Stimulated activated naive CD8-positive, alpha-beta T cell treated with anti-CD3 and anti-CD28 coated beads, Interleukin-15, Interleukin-2, amounts not matched to agents 100 ng/mL and 50 ng/mL, for 24 hours (primary cell): Measurements from ENCODE around the gene TMEM156.
A peak's percentile ranks its signal among the peaks of the same experiment; 100 is the strongest.

Experiments used
- H3K27ac Mint-ChIP-seq: one replicate; pipeline ENCODE4 v1.8.0; 2021; ENCODE audit warnings: mild to moderate bottlenecking, mixed read lengths
- H3K27me3 Mint-ChIP-seq: one replicate; pipeline ENCODE4 v1.8.0; 2021; ENCODE audit warnings: mixed read lengths
- H3K36me3 Mint-ChIP-seq: one replicate; pipeline ENCODE4 v1.8.0; 2021; ENCODE audit warnings: low read depth, mixed read lengths
- H3K4me1 Mint-ChIP-seq: one replicate; pipeline ENCODE4 v1.8.0; 2021; ENCODE audit warnings: low read depth, mixed read lengths
- H3K4me3 Mint-ChIP-seq: one replicate; pipeline ENCODE4 v1.8.0; 2021; ENCODE audit warnings: mild to moderate bottlenecking, mixed read lengths
- H3K9me3 Mint-ChIP-seq: one replicate; pipeline ENCODE4 v1.8.0; 2021; ENCODE audit warnings: mixed read lengths

The TMEM156 gene, protein sequence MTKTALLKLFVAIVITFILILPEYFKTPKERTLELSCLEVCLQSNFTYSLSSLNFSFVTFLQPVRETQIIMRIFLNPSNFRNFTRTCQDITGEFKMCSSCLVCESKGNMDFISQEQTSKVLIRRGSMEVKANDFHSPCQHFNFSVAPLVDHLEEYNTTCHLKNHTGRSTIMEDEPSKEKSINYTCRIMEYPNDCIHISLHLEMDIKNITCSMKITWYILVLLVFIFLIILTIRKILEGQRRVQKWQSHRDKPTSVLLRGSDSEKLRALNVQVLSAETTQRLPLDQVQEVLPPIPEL

DNA sequence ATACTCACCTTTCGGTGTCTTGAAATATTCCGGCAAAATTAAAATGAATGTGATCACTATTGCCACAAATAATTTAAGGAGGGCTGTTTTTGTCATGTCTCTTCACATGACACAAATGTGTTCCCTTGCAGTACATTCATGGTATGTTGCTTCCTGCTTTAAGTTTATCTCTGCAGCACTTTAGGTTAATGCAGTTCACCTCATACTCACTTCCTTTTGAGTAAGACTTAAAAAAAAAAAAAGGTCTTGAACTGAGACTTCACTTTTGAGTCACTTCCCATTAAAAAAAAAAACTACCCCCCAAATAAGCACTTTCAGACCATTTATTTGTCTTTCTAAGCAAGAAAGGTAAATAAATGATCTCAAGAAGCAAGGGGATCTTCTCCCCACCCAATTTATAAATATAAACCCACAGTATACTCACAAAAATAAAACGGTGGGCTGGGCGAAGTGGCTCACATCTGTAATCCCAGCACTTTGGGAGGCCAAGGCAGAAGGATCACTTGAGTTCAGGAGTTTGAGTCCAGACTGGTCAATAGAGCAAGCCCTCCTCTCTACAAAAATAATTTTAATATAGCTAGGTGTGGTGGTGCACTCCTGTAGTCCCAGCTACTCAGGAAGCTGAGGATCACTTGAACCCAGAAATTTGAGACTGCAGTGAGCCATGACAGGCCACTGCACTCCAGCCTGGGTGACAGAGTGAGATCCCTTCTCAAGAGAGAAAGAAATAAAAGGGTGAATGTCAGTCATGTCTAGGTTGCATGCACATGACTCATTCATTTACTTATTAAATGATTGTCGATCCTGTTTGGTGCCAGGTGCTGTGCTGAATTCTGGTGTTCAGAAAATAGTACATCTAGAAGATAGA is at the start of gene TMEM156:
TSS of gene TMEM156 (minus strand) at position 192 of the 868 bp plus-strand sequence. CDS start at position 96, 96 bp downstream.
- Mint-ChIP-seq H3K27ac (peak within 1 kb of the TSS; percentile 89), H3K36me3 (no peaks in the 10 kb centered on the region), H3K9me3 (no peaks in the 10 kb centered on the region), H3K27me3 (no peaks in the 10 kb centered on the region), H3K4me3 (peak within 1 kb of the TSS; percentile 84), H3K4me1 (peaks cover 61% of the 10 kb centered on the region)

DNA sequence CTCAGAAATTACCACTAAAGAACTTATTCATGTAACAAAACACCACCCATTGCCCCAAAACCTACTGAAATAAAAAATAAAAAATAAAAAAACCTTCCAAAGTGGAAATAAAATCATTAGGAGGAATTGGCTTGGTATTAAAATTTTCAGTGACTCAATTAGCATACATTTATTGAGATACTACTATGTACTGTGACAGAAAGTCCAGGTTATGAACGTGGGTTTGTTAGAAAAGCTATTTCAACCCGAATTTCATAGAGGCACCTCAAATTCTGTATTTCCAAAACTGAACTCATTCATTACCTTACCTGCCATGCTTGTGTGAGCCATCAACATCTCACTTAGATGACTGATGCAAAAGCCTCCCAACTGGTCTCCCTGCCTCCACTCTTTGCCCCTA is 46.6 kb upstream of the TMEM156 start:
- Mint-ChIP-seq H3K4me3 (no peak overlapping the region), H3K9me3 (no peaks in the 10 kb centered on the region), H3K27me3 (no peaks in the 10 kb centered on the region), H3K4me1 (no peaks in the 10 kb centered on the region), H3K27ac (no peak overlapping the region), H3K36me3 (peaks cover 41% of the 10 kb centered on the region)

DNA sequence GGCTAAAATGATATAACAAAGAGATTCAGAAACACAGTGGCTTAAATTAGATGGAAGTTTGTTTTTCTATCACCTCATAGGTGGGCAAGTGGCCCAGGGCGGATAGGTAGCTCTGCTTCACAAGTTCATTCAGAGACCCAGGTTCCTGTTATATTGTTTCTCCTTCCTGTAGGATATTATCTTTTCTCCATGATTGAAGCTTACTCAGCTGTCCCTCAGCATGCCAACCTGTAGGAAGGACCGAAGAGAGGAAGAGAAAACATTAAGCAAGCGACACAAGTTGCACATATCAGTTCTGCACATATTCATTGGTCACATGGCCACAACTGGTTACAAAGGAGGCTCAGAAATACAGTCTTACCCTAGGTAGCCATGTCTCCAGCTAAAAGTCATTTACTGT is 36.7 kb upstream of the TMEM156 start:
- no peaks in the 10 kb centered on the region for H3K9me3 Mint-ChIP-seq
- H3K27ac Mint-ChIP-seq, result no peak overlapping the region
- no peaks in the 10 kb centered on the region for H3K27me3 Mint-ChIP-seq
- no peak overlapping the region for H3K4me3 Mint-ChIP-seq
- peaks cover 4% of the 10 kb centered on the region for H3K36me3 Mint-ChIP-seq
- peaks cover under 1% of the 10 kb centered on the region for H3K4me1 Mint-ChIP-seq

DNA sequence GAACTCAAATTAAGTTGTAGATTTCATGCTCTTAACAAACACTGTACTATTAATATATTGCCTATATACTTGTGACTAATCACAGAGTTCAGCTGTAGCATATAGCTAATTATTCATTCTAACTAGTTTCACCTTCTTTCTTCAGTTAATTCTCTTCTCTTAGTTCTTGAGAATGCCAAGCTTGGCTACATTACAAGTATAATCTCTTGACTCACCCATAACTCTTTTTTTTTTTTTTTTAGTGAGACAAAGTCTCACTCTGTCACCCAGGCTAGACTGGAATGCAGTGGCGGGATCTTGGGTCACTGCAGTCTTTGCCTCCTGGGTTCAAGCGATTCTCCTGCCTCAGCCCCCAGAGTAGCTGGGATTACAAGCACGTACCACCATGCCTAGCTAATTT is 35.2 kb upstream of the TMEM156 start:
- peaks cover 11% of the 10 kb centered on the region for H3K4me1 Mint-ChIP-seq
- H3K27ac Mint-ChIP-seq, result no peak overlapping the region
- H3K9me3 Mint-ChIP-seq, result no peaks in the 10 kb centered on the region
- no peaks in the 10 kb centered on the region for H3K27me3 Mint-ChIP-seq
- peaks cover 4% of the 10 kb centered on the region for H3K36me3 Mint-ChIP-seq
- H3K4me3 Mint-ChIP-seq, result no peak overlapping the region

DNA sequence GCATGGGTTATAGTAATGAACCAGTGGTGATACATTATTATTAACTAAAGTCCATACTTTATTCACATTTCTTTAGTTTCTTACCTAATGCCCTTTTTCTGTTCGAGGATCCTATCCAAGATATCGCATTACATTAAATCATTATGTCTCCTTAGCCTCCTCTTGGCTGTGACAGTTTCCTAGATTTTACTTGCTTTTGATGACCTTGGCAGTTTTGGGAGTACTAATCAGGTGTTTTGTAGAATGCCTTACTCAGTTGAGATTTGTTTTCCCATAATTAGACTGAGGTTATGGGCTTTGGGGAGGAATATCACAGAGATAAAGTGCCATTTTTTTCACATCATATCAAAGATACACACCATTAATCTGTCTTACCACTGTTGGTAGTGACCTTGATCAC is 34.8 kb upstream of the TMEM156 start:
- Mint-ChIP-seq H3K36me3 (peaks cover 4% of the 10 kb centered on the region), H3K27ac (no peak overlapping the region), H3K27me3 (no peaks in the 10 kb centered on the region), H3K9me3 (no peaks in the 10 kb centered on the region), H3K4me3 (no peak overlapping the region), H3K4me1 (peaks cover 15% of the 10 kb centered on the region)

DNA sequence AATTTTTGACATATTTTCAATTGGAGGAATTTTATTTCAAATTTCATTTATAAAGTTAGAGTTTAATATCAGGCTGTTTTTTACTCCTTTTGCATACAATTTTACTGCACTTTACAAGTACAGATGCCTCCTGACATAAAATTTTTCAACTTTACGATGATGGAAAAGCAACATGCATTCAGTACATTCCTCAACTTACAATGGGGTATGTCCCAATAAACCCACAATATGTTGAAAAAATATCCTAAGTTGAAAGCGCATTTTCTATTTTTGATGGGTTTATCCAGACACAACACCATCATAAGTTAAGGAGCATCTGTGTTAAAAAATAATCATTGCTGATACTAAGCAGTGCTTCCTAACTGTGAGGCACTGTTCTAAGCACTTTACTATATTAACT is 34.2 kb upstream of the TMEM156 start:
- peaks cover 21% of the 10 kb centered on the region for H3K4me1 Mint-ChIP-seq
- H3K27ac Mint-ChIP-seq, result no peak overlapping the region
- H3K4me3 Mint-ChIP-seq, result no peak overlapping the region
- no peaks in the 10 kb centered on the region for H3K9me3 Mint-ChIP-seq
- peaks cover 4% of the 10 kb centered on the region for H3K36me3 Mint-ChIP-seq
- H3K27me3 Mint-ChIP-seq, result no peaks in the 10 kb centered on the region

DNA sequence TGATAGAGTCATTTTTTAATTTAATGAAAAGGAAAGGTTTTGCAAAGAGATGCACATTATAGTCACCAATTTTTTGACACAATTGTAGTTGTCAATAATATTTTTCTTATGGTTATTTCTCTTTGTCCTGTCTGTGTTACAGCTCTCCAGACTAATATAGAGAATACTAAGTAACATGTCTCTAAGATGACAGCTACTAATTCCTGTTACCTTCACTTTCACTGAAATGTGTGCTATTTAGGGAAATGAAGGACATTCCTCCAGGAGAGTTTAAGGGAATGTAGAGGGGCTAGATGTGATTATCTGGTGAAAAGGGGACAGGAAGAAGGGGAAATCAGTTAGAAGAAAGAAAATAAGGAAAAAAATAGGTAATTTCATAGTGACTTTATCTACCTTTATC is 31.2 kb upstream of the TMEM156 start:
- Mint-ChIP-seq H3K36me3 (no peaks in the 10 kb centered on the region), H3K9me3 (no peaks in the 10 kb centered on the region), H3K4me3 (no peak overlapping the region), H3K27me3 (no peaks in the 10 kb centered on the region), H3K4me1 (peaks cover 28% of the 10 kb centered on the region), H3K27ac (no peak overlapping the region)

DNA sequence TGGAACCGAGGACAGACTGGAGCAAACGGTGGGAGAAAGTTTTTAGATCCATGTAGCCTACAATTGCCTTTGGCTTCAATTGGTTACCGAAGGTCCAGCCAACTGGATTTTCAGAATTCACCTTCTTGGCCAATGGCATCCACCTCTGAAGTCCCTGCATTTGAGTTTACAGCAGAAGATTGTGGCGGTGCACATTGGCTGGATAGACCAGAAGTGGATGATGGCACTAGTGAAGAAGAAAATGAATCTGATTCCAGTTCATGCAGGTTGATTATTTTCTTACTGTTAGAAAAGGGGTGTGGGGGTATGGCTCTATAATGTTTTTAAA is 30.5 kb upstream of the TMEM156 start:
- Mint-ChIP-seq H3K36me3 (no peaks in the 10 kb centered on the region), H3K27me3 (no peaks in the 10 kb centered on the region), H3K27ac (no peak overlapping the region), H3K9me3 (no peaks in the 10 kb centered on the region), H3K4me3 (no peak overlapping the region), H3K4me1 (peaks cover 28% of the 10 kb centered on the region)

DNA sequence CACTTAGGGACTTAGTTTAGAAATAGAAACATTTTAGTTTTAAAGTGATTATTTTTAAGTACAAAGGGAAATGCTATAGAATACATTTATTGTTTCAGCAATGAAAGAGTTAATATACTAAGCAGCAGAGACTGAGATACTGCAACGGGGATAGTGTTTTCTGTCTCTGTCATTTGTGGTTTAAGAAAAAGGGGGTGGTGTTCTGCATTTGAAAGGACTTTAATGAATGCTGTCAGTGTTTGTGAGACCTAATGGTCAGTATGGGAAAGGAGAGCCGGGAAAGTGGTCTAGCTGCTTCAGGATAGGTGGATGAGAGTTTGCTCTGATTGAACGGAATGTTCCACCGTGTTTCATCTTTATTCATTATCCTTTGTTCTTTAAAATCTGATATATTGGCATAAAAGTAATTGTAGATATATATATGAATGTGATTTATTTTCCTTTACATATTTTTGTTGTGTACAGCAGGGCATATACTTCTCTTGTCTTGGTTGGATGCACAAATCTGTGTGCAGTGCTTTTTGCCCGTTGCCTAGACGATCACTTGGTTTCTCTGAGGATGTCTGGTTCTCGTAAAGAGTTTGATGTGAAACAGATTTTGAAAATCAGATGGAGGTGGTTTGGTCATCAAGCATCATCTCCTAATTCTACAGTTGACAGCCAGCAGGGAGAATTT is 30.0 kb upstream of the TMEM156 start, which contains the start of gene KLHL5:
TSS of gene KLHL5 (plus strand) at position 139 of the 676 bp plus-strand sequence. CDS start at position 560, 421 bp downstream.
- H3K27me3 Mint-ChIP-seq, result no peaks in the 10 kb centered on the region
- peaks cover 28% of the 10 kb centered on the region for H3K4me1 Mint-ChIP-seq
- no peak within 1 kb of the TSS for H3K27ac Mint-ChIP-seq
- H3K36me3 Mint-ChIP-seq, result no peaks in the 10 kb centered on the region
- no peak within 1 kb of the TSS for H3K4me3 Mint-ChIP-seq
- no peaks in the 10 kb centered on the region for H3K9me3 Mint-ChIP-seq

DNA sequence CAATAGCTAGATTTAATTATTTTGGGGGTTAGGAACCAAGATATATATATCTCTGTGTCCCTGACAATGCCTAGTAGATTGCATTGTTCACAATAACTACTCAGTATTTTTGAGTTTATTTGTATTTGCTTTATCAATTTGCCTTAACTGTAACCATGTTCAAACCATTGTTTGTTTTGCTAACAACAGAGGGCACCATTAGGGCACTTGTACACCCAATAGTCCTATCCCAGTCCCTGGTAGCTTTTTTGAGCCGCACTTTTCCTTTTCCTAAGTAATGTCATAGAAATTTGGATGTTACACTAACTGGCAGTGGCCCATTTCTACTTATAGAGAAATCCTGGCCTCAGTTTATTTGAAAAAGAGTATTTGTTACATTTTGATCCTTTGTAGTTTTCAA is 29.2 kb upstream of the TMEM156 start:
- no peak overlapping the region for H3K27ac Mint-ChIP-seq
- H3K9me3 Mint-ChIP-seq, result no peaks in the 10 kb centered on the region
- no peaks in the 10 kb centered on the region for H3K27me3 Mint-ChIP-seq
- no peaks in the 10 kb centered on the region for H3K36me3 Mint-ChIP-seq
- H3K4me1 Mint-ChIP-seq, result peaks cover 32% of the 10 kb centered on the region
- no peak overlapping the region for H3K4me3 Mint-ChIP-seq

DNA sequence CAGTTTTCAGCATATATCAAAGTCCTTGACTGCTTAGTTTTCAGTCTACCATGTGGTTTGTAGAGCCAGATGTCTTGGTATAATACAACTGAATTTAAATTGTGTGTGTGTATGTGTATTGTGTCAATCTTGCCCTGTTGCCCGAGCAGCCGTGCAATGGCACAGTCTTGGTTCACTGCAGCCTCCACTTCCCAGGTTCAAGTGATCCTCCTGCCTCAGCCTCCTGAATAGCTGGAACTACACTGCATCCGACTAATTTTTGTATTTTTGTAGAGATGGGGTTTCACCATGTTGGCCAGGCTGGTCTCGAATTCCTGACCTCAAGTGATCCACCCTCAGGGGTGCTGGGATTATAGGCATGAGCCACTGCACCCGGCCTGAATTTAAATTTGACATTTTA is 23.8 kb upstream of the TMEM156 start:
- Mint-ChIP-seq H3K36me3 (no peaks in the 10 kb centered on the region), H3K27ac (no peak overlapping the region), H3K4me3 (no peak overlapping the region), H3K4me1 (peaks cover 10% of the 10 kb centered on the region), H3K9me3 (no peaks in the 10 kb centered on the region), H3K27me3 (no peaks in the 10 kb centered on the region)

DNA sequence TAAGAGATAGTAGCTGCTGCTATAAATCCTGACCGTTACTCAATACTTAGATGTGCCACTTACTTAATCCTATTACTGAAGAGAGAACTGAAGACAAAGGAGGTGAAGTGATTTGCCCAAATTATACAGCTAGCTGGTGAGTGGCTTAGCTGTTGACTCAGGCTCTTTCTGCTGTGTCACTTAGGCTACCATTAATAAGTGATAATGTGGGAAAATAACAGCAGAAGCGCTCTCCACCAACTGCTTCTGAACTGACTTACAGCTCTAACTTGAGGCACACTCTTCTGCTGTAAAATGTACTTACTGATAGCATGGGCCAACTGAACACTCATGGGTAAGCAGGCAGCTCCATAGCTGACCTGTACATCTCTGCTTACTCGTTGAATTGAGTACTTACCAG is 22.3 kb upstream of the TMEM156 start:
- Mint-ChIP-seq H3K27ac (no peak overlapping the region), H3K9me3 (no peaks in the 10 kb centered on the region), H3K27me3 (no peaks in the 10 kb centered on the region), H3K4me1 (peaks cover 5% of the 10 kb centered on the region), H3K36me3 (no peaks in the 10 kb centered on the region), H3K4me3 (no peak overlapping the region)

DNA sequence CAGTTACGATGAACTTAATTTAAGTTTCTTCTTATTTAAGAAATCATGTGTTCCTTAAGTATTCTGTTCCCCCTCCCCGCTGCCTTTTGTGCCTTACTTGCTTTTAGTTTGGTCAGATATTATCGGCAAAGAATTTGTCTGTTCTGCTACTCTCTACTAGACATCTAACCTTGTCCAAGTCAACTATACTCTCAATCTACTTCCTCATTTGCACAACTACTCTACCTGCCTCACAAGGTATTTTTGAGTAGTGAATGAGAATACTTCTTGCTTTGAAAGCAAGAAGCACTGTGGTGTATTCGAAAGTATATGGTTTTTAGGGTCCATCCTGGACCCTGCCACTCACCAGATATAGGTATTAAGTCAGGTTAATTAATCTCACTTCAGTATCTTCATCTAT is 21.8 kb upstream of the TMEM156 start:
- Mint-ChIP-seq H3K27me3 (no peaks in the 10 kb centered on the region), H3K9me3 (no peaks in the 10 kb centered on the region), H3K27ac (no peak overlapping the region), H3K4me3 (no peak overlapping the region), H3K4me1 (peaks cover 5% of the 10 kb centered on the region), H3K36me3 (no peaks in the 10 kb centered on the region)

DNA sequence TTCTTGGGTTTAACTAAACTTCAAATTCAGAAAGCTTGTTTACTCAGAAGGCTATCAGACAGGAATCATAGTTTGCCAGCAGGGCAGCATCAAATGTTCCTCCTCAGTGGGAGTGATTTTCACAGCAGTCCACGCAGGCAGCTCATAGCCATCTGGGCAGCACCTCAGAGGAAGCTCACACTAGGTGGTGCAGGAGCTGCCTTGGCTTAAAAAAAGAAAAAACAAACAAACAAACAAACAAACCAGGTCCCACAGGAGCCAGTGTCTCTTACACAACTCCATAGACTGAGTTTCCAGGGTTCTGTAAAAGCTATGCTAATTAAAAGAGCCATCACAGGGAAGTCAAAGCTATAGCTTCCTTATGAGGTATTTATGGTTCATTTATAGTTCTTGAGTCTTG is 19.3 kb upstream of the TMEM156 start:
- Mint-ChIP-seq H3K4me1 (peaks cover 25% of the 10 kb centered on the region), H3K27ac (no peak overlapping the region), H3K36me3 (peaks cover 8% of the 10 kb centered on the region), H3K27me3 (no peaks in the 10 kb centered on the region), H3K4me3 (no peak overlapping the region), H3K9me3 (no peaks in the 10 kb centered on the region)

DNA sequence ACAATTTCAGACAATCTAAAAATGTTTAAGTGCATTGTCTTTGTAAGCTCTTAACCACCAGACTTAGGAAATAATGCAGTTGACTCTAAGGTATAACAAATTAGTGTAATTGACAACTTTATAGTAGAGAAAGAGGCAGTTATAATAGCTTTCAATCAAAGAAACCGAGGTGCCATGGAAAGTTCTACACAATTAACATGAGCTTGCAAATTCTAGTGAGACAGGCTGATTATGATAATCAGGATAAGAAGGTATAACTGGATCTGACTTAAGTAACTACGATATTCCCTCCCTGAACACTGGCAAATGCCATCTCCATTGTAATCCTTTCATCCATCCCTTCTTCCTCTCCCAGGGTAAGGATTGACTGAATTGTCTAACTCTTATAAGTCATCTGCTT is 18.4 kb upstream of the TMEM156 start:
- no peak overlapping the region for H3K27ac Mint-ChIP-seq
- peaks cover 34% of the 10 kb centered on the region for H3K4me1 Mint-ChIP-seq
- H3K27me3 Mint-ChIP-seq, result no peaks in the 10 kb centered on the region
- no peak overlapping the region for H3K4me3 Mint-ChIP-seq
- no peaks in the 10 kb centered on the region for H3K9me3 Mint-ChIP-seq
- peaks cover 12% of the 10 kb centered on the region for H3K36me3 Mint-ChIP-seq
